Hematopoietic multipotent progenitor cell treated with erythropoietin and hydrocortisone succinate and interleukin-3 and kit ligand, for 15 days (in vitro differentiated cells): ENCODE measurements around the gene UPP1.
"Not testable (repeated sequence)": the region's sequence is repeated elsewhere in the genome, so short reads cannot be mapped to it uniquely, and the experiment has no call there.

Experiments used
- DNase-seq: peaks from one replicate; pipeline ENCODE4 v3.0.0-alpha.2; 2015; ENCODE audit warnings: low spot score

Gene UPP1

DNA sequence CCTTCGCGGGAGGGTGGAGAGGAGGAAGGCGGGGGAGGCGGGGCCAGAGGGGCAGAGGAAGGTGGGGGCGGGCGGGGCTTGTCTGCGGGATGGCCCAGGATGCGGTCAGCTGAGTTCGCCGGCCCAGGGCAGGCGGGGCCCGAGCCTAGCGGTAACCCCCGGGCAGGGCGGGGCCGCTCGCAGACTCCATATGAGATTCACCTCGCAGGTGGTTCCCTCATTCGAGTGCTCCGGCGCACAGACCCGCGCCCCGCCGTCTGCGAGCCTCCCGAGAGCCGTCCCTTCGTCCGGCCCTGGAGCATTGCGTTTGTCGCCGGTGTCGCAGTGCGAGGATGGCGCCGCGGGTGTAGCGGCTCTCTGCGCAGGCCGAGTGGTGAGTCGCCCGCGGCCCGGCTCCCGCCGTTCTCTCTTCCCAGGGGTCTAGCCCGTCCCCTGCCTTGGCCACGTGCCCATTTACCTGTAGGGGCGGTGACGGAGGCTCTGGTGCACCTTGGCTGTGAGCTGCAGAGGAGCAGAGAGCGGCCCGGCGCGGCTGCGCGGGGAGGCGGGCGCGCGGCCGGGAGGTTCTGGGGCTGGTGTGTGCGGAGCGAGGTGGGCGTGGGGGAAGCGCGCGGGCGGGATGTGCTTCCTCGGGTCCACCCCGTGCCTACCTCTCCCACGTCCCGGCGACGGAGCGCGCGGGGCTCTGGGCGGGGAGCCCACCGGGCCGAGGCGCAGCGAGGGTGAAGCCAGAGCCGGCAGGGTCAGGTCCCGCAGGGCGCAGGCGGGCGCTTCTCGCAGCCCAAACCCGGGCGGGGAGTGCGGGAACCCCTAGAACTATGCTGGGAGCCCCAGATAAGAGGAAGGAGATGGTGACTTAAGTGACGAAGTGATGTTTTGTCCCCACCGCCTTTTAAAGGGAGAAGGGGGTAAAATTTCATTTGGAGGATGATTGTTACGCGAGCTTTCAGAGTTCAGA lies at the start of gene UPP1:
TSS of gene UPP1 (plus strand) at position 220 of the 958 bp plus-strand sequence. CDS start 5,519 bp downstream, outside the sequence.
- no peak for DNase-seq

DNA sequence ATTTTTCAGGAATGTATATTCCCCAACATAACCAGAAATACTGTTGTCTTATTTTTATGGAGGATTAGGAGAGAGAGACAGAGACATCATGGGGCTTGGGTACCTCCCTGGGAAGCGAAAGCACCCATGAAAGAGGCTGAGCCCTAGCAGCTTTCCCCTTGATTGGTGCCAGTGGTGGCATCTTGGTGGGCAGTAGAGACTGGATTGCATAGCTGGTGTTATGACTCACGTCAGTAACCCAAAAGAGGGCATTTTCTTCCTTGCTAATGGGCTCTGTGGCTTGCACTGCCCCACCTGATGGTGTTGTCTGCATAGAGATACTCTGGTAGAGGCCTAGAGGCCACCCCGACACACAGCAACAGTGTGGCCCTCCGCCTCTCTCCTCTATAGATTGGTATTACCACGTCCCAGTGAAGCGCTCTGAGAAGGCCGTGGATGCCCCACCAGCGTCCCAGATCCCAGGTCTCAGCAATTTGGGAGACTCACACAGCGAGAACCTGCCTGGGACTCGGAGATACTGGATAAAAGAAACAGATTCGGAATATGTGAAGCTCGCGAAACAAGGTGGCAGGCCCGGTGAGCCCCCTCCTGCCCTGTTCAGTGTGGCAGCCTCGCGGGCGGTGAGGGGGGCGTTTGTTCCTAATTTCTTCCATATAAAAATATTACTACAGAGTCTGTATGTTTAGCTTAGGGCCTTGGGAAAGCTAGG lies 48.0 kb upstream of the UPP1 start:
- DNase-seq: no peak

DNA sequence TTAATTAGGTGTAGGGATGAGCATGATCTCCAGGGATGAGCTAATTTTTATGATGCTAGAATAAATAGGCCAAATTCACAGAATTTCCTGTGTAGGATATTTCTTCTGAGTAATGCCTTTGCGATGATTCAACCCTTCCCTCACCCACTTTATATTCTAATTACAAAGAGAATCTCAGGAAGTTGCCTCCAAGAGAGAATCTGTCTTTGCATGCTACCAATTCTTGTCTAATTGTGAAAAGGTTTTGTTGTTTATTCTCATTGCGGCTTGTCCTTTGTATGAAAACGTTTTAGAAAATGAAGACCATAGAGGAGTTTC lies 47.5 kb upstream of the UPP1 start:
- no peak for DNase-seq

DNA sequence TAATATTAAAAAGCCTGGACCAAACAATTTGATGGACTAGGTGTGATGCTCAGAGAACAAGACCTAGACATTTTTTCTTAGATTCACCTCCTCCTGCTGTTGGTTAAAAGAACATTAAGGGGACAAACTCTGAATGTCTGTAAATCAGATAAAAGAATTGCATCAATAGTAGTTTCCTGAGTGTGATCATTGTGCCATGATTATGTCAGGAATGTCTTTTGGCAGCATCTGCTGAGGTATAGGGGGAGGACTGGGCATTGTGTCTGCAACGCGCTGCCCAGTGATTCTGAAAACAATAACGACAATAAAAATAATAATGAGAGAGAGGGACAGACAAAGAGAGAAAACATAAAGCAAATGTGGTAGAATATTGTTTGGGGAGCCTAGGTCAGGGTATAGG lies 46.8 kb upstream of the UPP1 start:
- no peak for DNase-seq

- DNase-seq: no peak
These were observed 46.4 kb upstream of the UPP1 start for GRCh38 chr7:48042636-48043035.

DNA sequence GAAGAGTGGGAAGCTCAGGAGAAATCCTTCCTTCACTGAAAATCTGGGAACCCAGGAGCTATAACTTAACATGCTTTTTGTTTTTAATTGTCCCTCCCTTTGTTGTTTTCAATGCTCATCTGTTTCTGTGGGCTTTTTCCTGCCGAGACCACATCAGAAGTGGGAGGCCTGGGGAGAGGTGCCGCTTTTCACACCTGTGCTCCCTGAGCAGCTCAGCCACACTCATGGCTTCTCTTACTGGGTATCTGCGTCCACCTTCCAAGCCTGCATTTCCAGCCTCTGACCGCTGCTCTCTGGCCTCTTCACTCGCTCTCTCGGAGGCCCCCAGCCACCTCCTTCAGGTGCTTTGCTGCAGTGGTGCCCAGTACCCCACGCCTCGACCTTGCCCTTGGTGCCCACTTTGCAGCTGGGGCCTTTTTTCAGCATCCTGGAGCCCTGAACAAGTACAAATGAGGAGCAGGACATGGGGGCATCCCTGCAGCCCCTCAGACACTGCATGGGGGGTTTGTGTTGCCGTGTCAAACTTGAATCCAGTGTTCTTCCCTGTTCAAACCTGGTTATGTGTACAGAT lies 43.8 kb upstream of the UPP1 start:
- no peak for DNase-seq

DNA sequence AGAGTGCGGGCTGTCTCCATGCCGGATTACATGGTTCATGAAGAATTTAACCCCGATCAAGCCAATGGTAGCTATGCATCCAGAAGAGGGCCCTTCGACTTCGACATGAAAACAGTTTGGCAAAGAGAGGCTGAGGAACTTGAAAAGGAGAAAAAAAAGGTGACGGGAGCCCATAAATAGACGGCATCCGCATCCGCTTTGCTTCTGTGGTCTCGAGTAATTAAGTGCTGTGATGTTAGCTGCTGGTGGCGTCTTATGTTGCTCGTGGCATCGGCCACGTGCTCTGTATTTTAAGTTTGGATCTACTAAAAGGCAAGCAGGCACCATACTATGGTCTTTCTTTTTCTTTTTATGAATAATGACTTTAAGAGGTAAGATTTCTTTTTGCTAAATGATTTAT lies 42.6 kb upstream of the UPP1 start:
- DNase-seq: no peak

- no peak for DNase-seq
These were observed 41.0 kb upstream of the UPP1 start for GRCh38 chr7:48048113-48048512.

GRCh38 chr7:48049850-48050249 lies 39.2 kb upstream of the UPP1 start:
- DNase-seq: no peak

GRCh38 chr7:48052748-48053147 lies 36.3 kb upstream of the UPP1 start:
- no peak for DNase-seq

DNA sequence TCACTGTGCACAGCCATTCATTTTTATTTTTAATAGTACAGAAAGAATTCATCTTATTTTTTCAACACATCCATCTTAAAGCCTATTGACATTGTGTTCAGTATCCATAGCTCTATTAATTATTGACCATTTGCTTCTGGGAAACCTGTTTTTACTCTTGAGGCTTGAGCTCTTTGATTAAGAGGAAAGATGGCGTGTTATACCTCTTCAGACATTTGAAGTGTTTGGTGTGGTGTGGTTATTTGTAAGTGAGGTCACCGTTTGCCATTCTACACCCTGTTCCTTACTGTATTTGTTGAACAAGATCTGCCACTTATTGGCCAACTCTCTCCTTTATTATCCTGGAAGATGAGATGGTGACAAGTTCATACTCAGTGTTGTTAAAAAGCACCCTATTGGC lies 35.3 kb upstream of the UPP1 start:
- DNase-seq: no peak

DNA sequence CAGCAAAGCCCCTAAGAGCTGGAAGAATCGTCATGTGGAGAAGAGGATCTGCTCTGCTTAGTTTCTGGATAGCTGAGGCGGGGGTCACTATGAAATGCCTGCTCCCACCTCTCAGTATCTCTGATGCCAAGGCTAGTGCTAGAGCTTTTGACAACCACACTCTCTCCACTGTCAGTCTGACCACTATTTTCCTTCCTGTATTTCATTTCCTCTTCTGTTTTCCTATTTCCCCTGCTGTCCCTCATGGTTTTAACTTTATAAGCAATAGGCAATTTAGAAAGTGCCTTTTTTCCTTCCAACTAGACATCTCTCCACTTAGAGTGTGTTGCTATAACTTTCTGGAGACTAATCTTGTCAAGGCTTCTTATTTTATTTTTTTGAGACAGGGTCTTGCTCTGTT lies 30.1 kb upstream of the UPP1 start:
- no peak for DNase-seq

DNA sequence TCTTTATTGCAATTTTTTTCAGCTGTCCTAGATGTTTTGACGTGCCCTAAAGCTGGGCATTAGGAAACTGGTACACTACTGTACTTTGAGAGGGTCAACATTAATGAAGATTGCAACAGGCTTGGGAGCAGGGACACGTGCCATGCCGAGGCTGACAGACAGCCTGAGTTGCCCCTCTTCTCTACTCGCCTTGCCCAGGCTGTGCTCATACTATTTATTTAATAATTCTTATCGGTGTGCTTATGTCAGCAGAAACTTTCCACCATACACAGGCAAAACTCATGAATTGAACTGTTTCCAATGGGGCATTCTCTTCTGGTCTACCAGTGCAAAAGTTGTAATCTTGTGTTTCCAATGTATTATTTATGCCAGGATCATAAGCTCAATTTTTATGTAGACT lies 29.4 kb upstream of the UPP1 start:
- DNase-seq: no peak

GRCh38 chr7:48063985-48064384 lies 25.1 kb upstream of the UPP1 start:
- DNase-seq: no peak

GRCh38 chr7:48067475-48067874 lies 21.6 kb upstream of the UPP1 start:
- no peak for DNase-seq

- DNase-seq: no peak
These were observed 14.8 kb upstream of the UPP1 start for GRCh38 chr7:48074204-48074654.

GRCh38 chr7:48077423-48077822 lies 11.6 kb upstream of the UPP1 start:
- DNase-seq: no peak

DNA sequence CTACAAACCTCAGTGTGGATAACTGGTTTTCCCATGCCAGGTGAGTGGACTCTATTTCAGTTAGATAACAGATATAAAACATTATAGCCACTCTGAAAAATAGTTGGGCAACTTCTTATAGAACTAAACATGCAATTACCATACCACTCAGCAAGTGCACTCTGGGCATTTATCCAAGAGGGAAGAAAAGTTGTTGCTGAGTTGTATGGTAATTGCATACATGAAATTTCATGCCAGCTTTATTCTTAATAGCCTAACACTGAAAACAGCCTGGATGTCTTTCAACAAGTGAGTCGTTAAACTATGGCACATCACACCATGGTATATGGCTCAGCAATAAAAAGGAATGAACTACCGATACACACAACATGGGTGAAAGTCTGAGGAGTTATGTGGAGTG lies 10.6 kb upstream of the UPP1 start:
- no peak for DNase-seq

DNA sequence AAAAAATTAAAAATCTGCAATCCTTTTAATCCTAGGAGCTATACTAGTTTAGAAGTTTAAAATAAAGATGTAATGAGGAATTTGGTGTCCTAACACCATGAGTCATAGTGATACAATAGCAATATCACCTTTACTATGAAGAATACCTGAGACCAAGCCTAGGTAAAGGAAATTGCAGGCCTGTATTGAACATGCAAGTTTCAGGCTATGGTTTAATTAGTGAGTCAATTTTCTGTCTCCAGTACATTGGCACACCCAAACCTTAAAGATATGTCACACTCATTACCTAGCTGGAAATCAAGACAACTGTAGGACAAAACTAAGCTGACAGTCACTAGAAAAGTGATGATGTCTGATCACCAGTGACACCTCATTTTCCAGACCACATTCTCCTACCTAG lies 6.7 kb upstream of the UPP1 start:
- DNase-seq: not testable (repeated sequence)

DNA sequence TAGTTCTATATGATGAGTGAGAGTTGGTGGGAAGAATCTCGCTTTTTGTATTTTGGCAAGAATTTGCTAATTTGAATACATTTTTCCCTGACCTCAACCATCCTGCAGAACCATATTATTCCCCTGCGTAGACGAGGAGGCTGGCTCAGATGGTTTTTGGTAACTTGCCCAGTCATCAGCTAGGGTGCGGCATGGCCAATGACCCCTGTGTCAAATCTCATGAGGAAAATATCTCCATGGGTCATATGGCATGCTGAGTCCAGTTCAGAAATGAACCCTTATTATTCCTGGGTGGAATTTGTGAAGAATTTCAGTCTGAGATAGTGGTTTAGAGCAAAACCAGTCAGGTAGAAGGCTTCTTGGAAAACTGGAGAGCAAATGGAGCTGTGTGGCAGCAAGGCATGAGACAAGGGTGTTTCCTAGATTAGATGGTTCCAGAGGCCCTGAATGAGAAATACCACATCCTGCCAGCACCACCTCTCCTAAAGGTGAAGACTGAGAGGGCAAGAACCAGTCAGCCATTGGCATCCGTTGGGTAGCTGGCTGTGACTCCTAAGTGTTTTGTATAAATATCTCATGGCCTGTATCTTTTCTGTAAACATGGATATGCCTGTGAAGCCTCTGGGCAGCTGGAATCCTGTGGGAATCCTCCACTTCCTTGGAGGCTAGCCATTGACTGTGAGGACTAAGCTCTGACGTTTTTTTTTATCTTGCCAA lies 5.8 kb upstream of the UPP1 start:
- no peak for DNase-seq

GRCh38 chr7:48084727-48085432 lies 4.2 kb upstream of the UPP1 start:
- DNase-seq: no peak

- no peak for DNase-seq
These were observed 3.7 kb upstream of the UPP1 start for GRCh38 chr7:48085433-48085791.
